NT2/D1 (cell line): ENCODE results near the gene CFAP58.
"Not testable (repeated sequence)": the region's sequence is repeated elsewhere in the genome, so short reads cannot be mapped to it uniquely, and the experiment has no call there.

ENCODE experiments used
- SUZ12 ChIP-seq: IDR thresholded peaks from 2 replicates; pipeline ENCODE4 v1.6.1; 2011; ENCODE audit not compliant: insufficient read length, insufficient read depth; ENCODE audit errors: extremely low read depth
- YY1 ChIP-seq: IDR thresholded peaks from 2 replicates; pipeline ENCODE4 v1.6.1; 2011; ENCODE audit not compliant: insufficient read length, insufficient read depth
- ZNF274 ChIP-seq: IDR thresholded peaks from 2 replicates; pipeline ENCODE4 v1.6.1; 2011; ENCODE audit warnings: mild to moderate bottlenecking, low read depth, low read length

GRCh38 chr10:104465575-104465974 is 111.9 kb downstream of the CFAP58 start:
- TF ChIP-seq ZNF274, YY1, SUZ12: not testable (repeated sequence)
